ENCODE data around the gene FBXL17. TPM values are rescaled to one million over a fixed set of nuclear protein-coding genes. Genes with fewer than 3 reads are reported as not detected.

Gene FBXL17
- total and polyA plus RNA-seq, 2 of the 4 experiments (the other 2 are of a cell fraction): 3.9 to 8.1 TPM

- Histone ChIP-seq H2BK20ac (ENCODE audit: low read depth, low read length) (no peak overlapping the region), H2BK120ac (ENCODE audit: low read depth, low read length) (no peak overlapping the region), H4K8ac (ENCODE audit: low read depth in 2 of 2, low read length in 2 of 2) (no peak overlapping the region), H2AK5ac (ENCODE audit: low read depth, low read length) (no peak overlapping the region), H3K23ac (ENCODE audit: low read depth, low read length) (no peak overlapping the region), H3K14ac (replicated peaks; ENCODE audit: low read depth, low read length) (no peak overlapping the region), H3K9me3 (ENCODE audit: control insufficient read depth, insufficient read depth, low read length) (no peaks in the 10 kb centered on the region), H3K4me1 (ENCODE audit: control insufficient read depth, insufficient read depth, low read length) (no peaks in the 10 kb centered on the region), H3K9ac (ENCODE audit: low read depth, low read length) (no peak overlapping the region), H2AK9ac (replicated peaks; ENCODE audit: low read depth, low read length, poor library complexity) (no peak overlapping the region), H3K4me2 (ENCODE audit: low read depth, low read length) (no peak overlapping the region), H3K79me1 (ENCODE audit: low read depth in 1 of 2, low read length in 2 of 2) (no peaks in the 10 kb centered on the region), H3K18ac (ENCODE audit: low read depth, low read length) (no peak overlapping the region), H4K20me1 (ENCODE audit: insufficient read depth, low read length) (no peaks in the 10 kb centered on the region), H3K4me3 (ENCODE audit: insufficient read depth, low read depth, low read length) (no peak overlapping the region), H3K9me1 (ENCODE audit: insufficient read depth, low read length) (no peaks in the 10 kb centered on the region), H2BK15ac (ENCODE audit: low read depth, low read length) (no peak overlapping the region), H3K36me3 (ENCODE audit: control insufficient read depth, insufficient read depth, low read length) (no peaks in the 10 kb centered on the region), H3K27ac (ENCODE audit: insufficient read depth, low read length) (no peak overlapping the region), H4K91ac (ENCODE audit: insufficient read depth, low read depth, low read length) (no peak overlapping the region), H2BK5ac (ENCODE audit: low read depth, low read length, poor library complexity, severe bottlenecking) (no peak overlapping the region), H2AFZ (replicated peaks; ENCODE audit: low read length, poor library complexity) (no peak overlapping the region), H3K4ac (ENCODE audit: low read depth, low read length) (no peak overlapping the region), H3K27me3 (ENCODE audit: control insufficient read depth, insufficient read depth, low read length) (no peaks in the 10 kb centered on the region), H4K5ac (ENCODE audit: low read depth, low read length) (no peak overlapping the region), H3K56ac (ENCODE audit: extremely low read depth, insufficient read depth, low read length) (no peak overlapping the region)
- in situ Hi-C loops (cut with MboI; ENCODE audit: low sequenced_read_pairs) (no loop called here), dilution Hi-C loops (cut with HindIII; ENCODE audit: low sequenced_read_pairs, unreplicated experiment) (no loop called here), intact Hi-C loops (cut with micrococcal nuclease) (no loop called here)
- DNase-seq (no peak), ATAC-seq (ENCODE audit: low read depth) (no peak)
- no TSS peak for BruUV-seq (replicated peaks)
- TF ChIP-seq USF2 (IDR thresholded peaks at IDR 0.05; ENCODE audit: low read depth, low read length) (no peak), RCOR1 (IDR thresholded peaks at IDR 0.05; ENCODE audit: insufficient replicate concordance, low read length) (no peak), RFX5 (IDR thresholded peaks at IDR 0.05; ENCODE audit: low read depth, low read length) (no peak), MAFK (IDR thresholded peaks at IDR 0.05; ENCODE audit: low read depth, low read length) (no peak), RAD21 (IDR thresholded peaks at IDR 0.05; ENCODE audit: low read length) (no peak), ELK1 (IDR thresholded peaks at IDR 0.05; ENCODE audit: borderline replicate concordance, low read depth, low read length) (no peak), CHD1 (IDR thresholded peaks at IDR 0.05; ENCODE audit: low read depth, low read length) (no peak), NFE2L2 (IDR thresholded peaks at IDR 0.05; ENCODE audit: low read depth, low read length) (no peak), BHLHE40 (IDR thresholded peaks at IDR 0.05; ENCODE audit: low read depth, low read length) (no peak), MXI1 (IDR thresholded peaks at IDR 0.05; ENCODE audit: borderline replicate concordance, low read depth, low read length) (no peak), CTCF (conservative IDR thresholded peaks at IDR 0.05; ENCODE audit: low read depth, low read length) (no peak), FOS (IDR thresholded peaks at IDR 0.05; ENCODE audit: low read depth, low read length) (no peak)
- no CpG with 5 or more reads among the region's 1 CpG for whole genome bisulfite sequencing, 2 experiments (ENCODE audit: extremely low coverage in 2 of 2, insufficient read length in 1 of 2)
- POLR2A ChIA-PET (ENCODE audit: unreplicated experiment): no interaction called here
- CTCF ChIA-PET: interaction anchor here (0.5 to 1.1 kb wide), 2 partner anchors 10 to 11 kb away, joined by 3 to 4 read pairs; no protein-coding TSS in a partner anchor
These were observed 497.0 kb downstream of the FBXL17 start for GRCh38 chr5:107884871-107885270.

Data from IMR-90 (cell line).